H1 (cell line): ENCODE results near the gene PCF11. TPM values are rescaled to one million over a fixed set of nuclear protein-coding genes. Genes with fewer than 3 reads are reported as not detected.

Experiments used
- ATF2 ChIP-seq: IDR thresholded peaks from 2 replicates; pipeline ENCODE4 v1.6.1; 2012; ENCODE audit warnings: low read length, inconsistent platforms
- CREB1 ChIP-seq: IDR thresholded peaks from 2 replicates; pipeline ENCODE4 v1.6.1; 2012; ENCODE audit warnings: inconsistent platforms
- JUN ChIP-seq: IDR thresholded peaks from 2 replicates; pipeline ENCODE4 v1.6.1; 2011; ENCODE audit warnings: low read depth, mild to moderate bottlenecking, improper control_type of control experiment, low read length
- NRF1 ChIP-seq: IDR thresholded peaks from 2 replicates; pipeline ENCODE4 v1.6.1; 2011; ENCODE audit warnings: mild to moderate bottlenecking, low read depth, low read length, improper control_type of control experiment
- SP1 ChIP-seq: IDR thresholded peaks from 2 replicates; pipeline ENCODE4 v1.6.1; 2011; ENCODE audit warnings: low read depth, low read length
- polyA plus RNA-seq, 7 experiments: library from polyadenylated mRNA; depleted of rRNA in 3 of 7; stranded (reverse) in 5 of 7; unstranded in 2 of 7; fragments of >200 nt in 5 of 7; fragments of 200-250 nt in 2 of 7; gene quantifications; 1 replicate in 5 of 7; 2 replicates in 1 of 7; 4 replicates in 1 of 7; pipeline versions ENCODE4 v1.2.1 to v1.2.3, GENCODE V29; 2011 to 2013; ENCODE audit warnings: missing spikeins in 2 of 7, mixed read lengths in 2 of 7
- total RNA-seq: library from RNA; stranded (reverse); fragmentation: NEBNext Ultra II Directional; extraction: Animal tissue kit (Norgen Biotek cat#: 25700); gene quantifications from 2 replicates; pipeline ENCODE4 v1.2.1, GENCODE V29; 2021

PCF11 gene
- total and polyA plus RNA-seq, 2 of the 8 experiments (the other 6 are each of a cell fraction or from before 2014, with no cell fraction given), result 25.1 to 47.7 TPM

- TF ChIP-seq ATF2 (no peak), SP1 (no peak), NRF1 (no peak), CREB1 (no peak), JUN (no peak)
- TF ChIP-seq, all 59 proteins: peak for 0
Observed at GRCh38 chr11:83153764-83154163, 3.2 kb upstream of the PCF11 start (continued).
